ENCODE data around the gene MEX3A. TPM values are rescaled to one million over a fixed set of nuclear protein-coding genes. Genes with fewer than 3 reads are reported as not detected.
"Not testable (repeated sequence)": the region's sequence is repeated elsewhere in the genome, so short reads cannot be mapped to it uniquely, and the experiment has no call there.

The MEX3A gene
- total and polyA plus RNA-seq, 2 donors (not counting 3 experiments of a cell fraction or from before 2014, with no cell fraction given), result 20.2 to 23.6 TPM

DNA sequence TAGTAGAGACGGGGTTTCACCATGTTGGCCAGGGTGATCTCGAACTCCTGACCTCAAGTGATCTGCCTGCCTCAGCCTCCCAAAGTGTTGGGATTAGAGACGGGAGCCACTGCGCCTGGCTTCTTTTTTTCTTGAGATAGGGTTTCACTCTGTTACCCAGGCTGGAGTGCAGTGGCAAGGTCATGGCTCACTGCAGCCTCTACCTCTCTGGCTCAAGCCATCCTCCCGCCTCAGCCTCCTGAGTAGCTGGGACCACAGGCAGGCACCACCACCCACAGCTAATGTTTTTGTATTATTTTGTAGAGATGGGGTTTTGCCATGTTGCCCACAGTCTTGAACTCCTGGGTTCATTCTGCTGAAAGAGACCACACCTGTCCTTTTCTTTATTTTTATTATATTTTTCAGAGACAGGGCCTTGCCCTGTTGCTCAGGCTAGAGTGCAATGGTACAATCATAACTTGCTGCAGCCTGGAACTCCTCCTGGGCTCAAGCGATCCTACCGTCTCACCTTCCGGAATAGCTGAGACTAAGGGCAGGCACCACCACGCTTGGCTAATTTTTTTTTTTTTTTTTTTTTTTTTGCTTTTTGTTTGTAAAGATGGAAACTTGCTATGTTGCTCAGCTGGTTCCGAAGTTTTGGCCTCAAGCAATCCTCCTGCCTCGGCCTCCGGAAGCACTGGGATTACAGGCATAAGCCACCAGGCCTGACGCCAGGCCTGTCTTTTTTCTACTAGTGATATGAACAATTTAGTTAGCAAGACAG is 35.3 kb upstream of the MEX3A start:
- H3K36me3 ChIP-seq (ENCODE audit: control insufficient read depth in 2 of 2, extremely low read depth in 1 of 2, insufficient read depth in 2 of 2, low read length in 2 of 2), result peaks cover 0 to 4% of the 10 kb centered on the region in 2 experiments
- no TSS peak for BruUV-seq (replicated peaks)
- peaks cover 78% of the 10 kb centered on the region for H3K79me2 ChIP-seq (ENCODE audit: control insufficient read depth, insufficient read depth, low read length)
- dilution Hi-C loops (cut with MboI; ENCODE audit: extremely low pct_ligation_motif_present, low sequenced_read_pairs) (no loop called here), intact Hi-C loops (cut with micrococcal nuclease) (no loop called here)
- POLR2A ChIA-PET, result no interaction called here
- FAIRE-seq (peak; percentile 76), DNase-seq (ENCODE audit: low read depth, low spot score) (no peak)
- no peak overlapping the region for H2AFZ ChIP-seq (ENCODE audit: low read depth, low read length)
- H3K4me3 ChIP-seq (replicated peaks in 1 of 3; ENCODE audit: insufficient read depth in 1 of 3, low read depth in 1 of 3, low read length in 3 of 3), result peak overlapping the region in 2 of 3 experiments; percentile 5 to 41
- H3K9me1 ChIP-seq (replicated peaks; ENCODE audit: control insufficient read depth, extremely low read depth, insufficient read depth, low read length), result no peaks in the 10 kb centered on the region
- peak overlapping the region; percentile 9 for H3K27ac ChIP-seq (ENCODE audit: insufficient read depth, low read depth, low read length)
- no peaks in the 10 kb centered on the region for H3K27me3 ChIP-seq (ENCODE audit: control insufficient read depth in 2 of 2, insufficient read depth in 2 of 2, low read length in 2 of 2)
- H3K4me2 ChIP-seq (ENCODE audit: insufficient read depth, low read length), result peak overlapping the region; percentile 68
- no peak for TF ChIP-seq MYC (IDR thresholded peaks at IDR 0.05; ENCODE audit: low read depth, low read length)
- TF ChIP-seq EZH2 (IDR thresholded peaks at IDR 0.05; ENCODE audit: borderline replicate concordance, low read depth, low read length, severe bottlenecking), result no peak
- TF ChIP-seq FOS (IDR thresholded peaks at IDR 0.05; ENCODE audit: borderline replicate concordance, insufficient read depth, low read length), result no peak
- TF ChIP-seq, protein P1, sequence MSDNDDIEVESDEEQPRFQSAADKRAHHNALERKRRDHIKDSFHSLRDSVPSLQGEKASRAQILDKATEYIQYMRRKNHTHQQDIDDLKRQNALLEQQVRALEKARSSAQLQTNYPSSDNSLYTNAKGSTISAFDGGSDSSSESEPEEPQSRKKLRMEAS (IDR thresholded peaks at IDR 0.05; ENCODE audit: insufficient read depth, insufficient read length), result no peak
- TF ChIP-seq GATA2 (IDR thresholded peaks at IDR 0.05; ENCODE audit: insufficient read depth, insufficient read length, low read depth, low read length), result no peak
- TF ChIP-seq POLR2A (IDR thresholded peaks at IDR 0.05; ENCODE audit: low read depth, low read length), result no peak
- no peak for TF ChIP-seq JUN (IDR thresholded peaks at IDR 0.05; ENCODE audit: borderline replicate concordance, insufficient read depth, insufficient read length, low read depth)
- TF ChIP-seq, protein P2, sequence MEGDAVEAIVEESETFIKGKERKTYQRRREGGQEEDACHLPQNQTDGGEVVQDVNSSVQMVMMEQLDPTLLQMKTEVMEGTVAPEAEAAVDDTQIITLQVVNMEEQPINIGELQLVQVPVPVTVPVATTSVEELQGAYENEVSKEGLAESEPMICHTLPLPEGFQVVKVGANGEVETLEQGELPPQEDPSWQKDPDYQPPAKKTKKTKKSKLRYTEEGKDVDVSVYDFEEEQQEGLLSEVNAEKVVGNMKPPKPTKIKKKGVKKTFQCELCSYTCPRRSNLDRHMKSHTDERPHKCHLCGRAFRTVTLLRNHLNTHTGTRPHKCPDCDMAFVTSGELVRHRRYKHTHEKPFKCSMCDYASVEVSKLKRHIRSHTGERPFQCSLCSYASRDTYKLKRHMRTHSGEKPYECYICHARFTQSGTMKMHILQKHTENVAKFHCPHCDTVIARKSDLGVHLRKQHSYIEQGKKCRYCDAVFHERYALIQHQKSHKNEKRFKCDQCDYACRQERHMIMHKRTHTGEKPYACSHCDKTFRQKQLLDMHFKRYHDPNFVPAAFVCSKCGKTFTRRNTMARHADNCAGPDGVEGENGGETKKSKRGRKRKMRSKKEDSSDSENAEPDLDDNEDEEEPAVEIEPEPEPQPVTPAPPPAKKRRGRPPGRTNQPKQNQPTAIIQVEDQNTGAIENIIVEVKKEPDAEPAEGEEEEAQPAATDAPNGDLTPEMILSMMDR (IDR thresholded peaks at IDR 0.05; ENCODE audit: extremely low read depth in 1 of 2, insufficient read depth in 1 of 2, low read depth in 1 of 2, low read length in 2 of 2), result no peak
- TF ChIP-seq POLR2AphosphoS5 (IDR thresholded peaks at IDR 0.05; ENCODE audit: insufficient read depth, low read depth, low read length), result no peak
- H3K9me3 ChIP-seq (replicated peaks; ENCODE audit: control insufficient read depth, insufficient read depth, low read length), result no peaks in the 10 kb centered on the region
- no peaks in the 10 kb centered on the region for H4K20me1 ChIP-seq (replicated peaks; ENCODE audit: control insufficient read depth, extremely low read depth, insufficient read depth, low read length)
- H3K9ac ChIP-seq (replicated peaks; ENCODE audit: extremely low read depth, insufficient read depth, low read length), result peak overlapping the region; percentile 20
- CTCF ChIA-PET, result interaction anchor here (1.0 to 13.3 kb wide), 3 partner anchors 11 to 107 kb away, joined by 3 to 283 read pairs (median 51); no protein-coding TSS in a partner anchor
- peaks cover 54% of the 10 kb centered on the region for H3K4me1 ChIP-seq (ENCODE audit: control insufficient read depth, extremely low read depth, insufficient read depth, low read length)

DNA sequence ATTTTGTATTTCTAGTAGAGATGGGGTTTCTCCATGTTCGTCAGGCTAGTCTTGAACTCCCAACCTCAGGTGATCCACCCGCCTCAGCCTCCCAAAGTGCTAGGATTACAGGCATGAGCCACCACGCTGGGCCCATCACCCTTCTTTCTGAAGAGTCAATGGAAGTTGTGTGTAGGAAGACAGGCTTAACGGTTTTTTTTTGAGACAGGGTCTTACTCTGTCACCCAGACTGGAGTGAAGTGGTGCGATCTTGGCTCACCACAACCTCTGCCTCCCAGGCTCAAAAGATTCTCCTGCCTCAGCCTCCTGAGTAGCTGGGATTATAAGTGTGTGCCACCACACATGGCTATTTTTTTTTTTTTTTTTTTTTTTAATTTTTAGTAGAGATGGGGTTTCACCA is 34.5 kb upstream of the MEX3A start:
- H4K20me1 ChIP-seq (replicated peaks; ENCODE audit: control insufficient read depth, extremely low read depth, insufficient read depth, low read length); H2AFZ ChIP-seq (ENCODE audit: low read depth, low read length); H3K9me1 ChIP-seq (replicated peaks; ENCODE audit: control insufficient read depth, extremely low read depth, insufficient read depth, low read length); DNase-seq (ENCODE audit: low read depth, low spot score); dilution Hi-C loops (cut with MboI; ENCODE audit: extremely low pct_ligation_motif_present, low sequenced_read_pairs); FAIRE-seq; H3K27me3 ChIP-seq (ENCODE audit: control insufficient read depth in 2 of 2, insufficient read depth in 2 of 2, low read length in 2 of 2); H3K36me3 ChIP-seq (ENCODE audit: control insufficient read depth in 2 of 2, extremely low read depth in 1 of 2, insufficient read depth in 2 of 2, low read length in 2 of 2); intact Hi-C loops (cut with micrococcal nuclease); BruUV-seq (replicated peaks); H3K9me3 ChIP-seq (replicated peaks; ENCODE audit: control insufficient read depth, insufficient read depth, low read length); H3K27ac ChIP-seq (ENCODE audit: insufficient read depth, low read depth, low read length): not testable (repeated sequence)
- Histone ChIP-seq H3K4me3 (replicated peaks in 1 of 3; ENCODE audit: insufficient read depth in 1 of 3, low read depth in 1 of 3, low read length in 3 of 3) (peak overlapping the region; percentile 40 to 97 (median 78)), H3K9ac (replicated peaks; ENCODE audit: extremely low read depth, insufficient read depth, low read length) (peak overlapping the region; percentile 88), H3K4me2 (ENCODE audit: insufficient read depth, low read length) (peak overlapping the region; percentile 78), H3K4me1 (ENCODE audit: control insufficient read depth, extremely low read depth, insufficient read depth, low read length) (peaks cover 46% of the 10 kb centered on the region), H3K79me2 (ENCODE audit: control insufficient read depth, insufficient read depth, low read length) (peaks cover 70% of the 10 kb centered on the region)
- ChIA-PET POLR2A (interaction anchor here (2.2 kb wide), 1 partner anchor 10 kb away, joined by 7 read pairs; no protein-coding TSS in a partner anchor), CTCF (interaction anchor here (1.4 to 13.3 kb wide), 4 partner anchors 10 to 17 kb away, joined by 4 to 283 read pairs (median 58); no protein-coding TSS in a partner anchor)

Measured in endothelial cell of umbilical vein (primary cell).